HG03159 (cell line): Measurements from ENCODE around the gene PASD1.

Experiments used
- ATAC-seq: cut with Tn5 transposase; IDR thresholded peaks from one replicate; pipeline ENCODE4 v1.9.1; 2021; ENCODE audit warnings: mild to moderate bottlenecking, moderate library complexity; ENCODE audit not compliant: unreplicated experiment

PASD1 gene

DNA sequence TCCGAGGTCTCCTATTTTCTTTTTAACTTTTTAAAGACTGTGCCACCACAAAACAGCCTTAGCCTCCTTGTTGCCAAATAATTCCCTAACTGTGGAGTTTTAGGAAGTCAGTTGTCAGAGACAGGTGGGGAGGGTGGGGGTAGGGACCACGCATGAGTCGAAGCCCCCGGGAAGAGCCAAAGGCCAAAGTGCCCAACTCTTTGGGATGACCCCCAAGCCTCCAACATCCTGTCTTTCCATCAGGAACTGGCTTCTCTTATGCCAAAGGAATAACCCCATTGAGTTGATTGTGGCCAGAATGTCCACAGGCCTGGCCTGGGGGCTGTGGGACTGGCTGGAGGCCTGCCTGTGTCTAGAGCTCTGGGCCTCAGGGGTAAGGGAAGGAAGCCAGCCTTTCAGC lies 137.6 kb downstream of the PASD1 start:
- ATAC-seq = no peak

DNA sequence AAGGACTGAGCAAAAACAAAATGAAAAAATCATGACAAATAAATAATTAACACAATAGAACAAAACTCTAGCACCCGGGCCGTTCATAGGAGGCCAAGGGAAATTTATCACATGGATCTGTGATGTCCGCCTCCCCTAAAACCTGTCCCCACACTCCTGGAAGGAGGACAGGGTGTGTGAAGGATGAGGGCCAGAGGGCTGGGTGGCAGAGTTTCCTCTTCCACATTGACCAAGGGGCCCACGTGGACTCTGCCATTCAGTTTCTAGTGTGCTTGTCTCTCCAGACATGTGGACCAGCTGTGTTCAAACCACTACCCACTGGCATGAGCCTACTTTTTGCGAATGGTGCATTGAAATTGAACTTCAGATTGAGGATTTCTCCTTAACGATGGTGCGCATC lies 138.1 kb downstream of the PASD1 start:
- ATAC-seq = no peak

DNA sequence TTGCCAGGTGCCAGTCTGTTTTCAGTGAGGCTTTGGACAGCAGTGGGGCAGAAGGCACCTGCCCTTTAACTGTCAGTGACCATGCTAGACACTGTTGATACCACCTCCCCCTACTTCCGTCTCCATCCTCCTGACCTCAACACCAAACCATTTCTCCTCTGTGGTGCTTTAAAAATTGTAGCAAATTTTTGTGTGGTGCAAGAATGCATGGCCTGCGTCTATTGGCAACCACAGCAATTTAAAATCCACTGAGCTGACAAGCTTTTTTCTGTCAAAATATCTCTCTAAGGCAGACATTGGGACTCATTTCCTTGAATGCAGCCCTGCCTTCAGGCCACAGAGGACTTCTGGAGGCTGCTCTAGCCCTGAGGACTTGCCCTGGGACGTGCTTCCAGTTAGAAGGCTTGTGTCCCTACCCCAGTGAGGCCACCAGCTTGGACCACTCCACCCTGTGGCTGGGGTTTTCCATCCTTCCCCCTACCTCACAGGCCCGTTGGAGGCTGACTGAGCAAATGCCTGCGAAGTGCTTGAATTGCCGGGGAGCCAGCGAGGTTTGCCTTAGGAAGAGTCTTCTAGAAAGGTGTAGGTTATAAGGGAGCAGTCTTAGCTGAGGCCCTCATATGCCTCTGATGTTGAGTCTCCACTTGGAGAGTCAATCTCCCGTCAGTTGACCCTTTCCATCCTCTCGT lies 138.7 kb downstream of the PASD1 start:
- no peak for ATAC-seq

DNA sequence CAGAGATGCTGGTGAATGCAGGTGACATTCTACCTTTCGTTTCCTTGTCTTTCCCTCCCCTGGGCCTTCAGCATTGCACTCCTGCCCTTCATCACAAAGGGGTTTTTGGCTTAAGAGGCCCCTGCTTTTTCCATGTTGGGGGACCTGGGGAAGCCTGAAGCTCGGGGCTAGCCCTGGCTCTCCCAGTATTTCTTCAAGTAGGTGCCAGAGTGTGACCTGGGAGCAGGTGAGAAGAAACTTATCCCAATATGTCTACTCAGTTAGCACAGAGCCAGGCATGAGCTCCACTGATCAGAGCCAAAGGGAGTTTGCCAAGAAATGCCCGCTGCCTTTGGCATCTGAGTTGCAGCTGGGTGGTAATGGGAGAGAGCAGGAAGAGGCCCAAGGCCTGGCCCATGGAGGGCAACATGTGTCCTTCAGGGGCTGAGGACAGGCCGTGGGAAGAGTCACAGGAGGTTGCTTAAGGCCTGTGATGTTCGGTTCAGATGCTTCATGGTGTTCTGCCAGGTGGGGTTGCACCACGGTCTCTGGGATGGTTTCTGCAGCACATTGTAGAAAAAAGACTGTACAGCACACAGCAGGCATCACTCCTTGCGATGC lies 139.4 kb downstream of the PASD1 start:
- ATAC-seq = no peak

DNA sequence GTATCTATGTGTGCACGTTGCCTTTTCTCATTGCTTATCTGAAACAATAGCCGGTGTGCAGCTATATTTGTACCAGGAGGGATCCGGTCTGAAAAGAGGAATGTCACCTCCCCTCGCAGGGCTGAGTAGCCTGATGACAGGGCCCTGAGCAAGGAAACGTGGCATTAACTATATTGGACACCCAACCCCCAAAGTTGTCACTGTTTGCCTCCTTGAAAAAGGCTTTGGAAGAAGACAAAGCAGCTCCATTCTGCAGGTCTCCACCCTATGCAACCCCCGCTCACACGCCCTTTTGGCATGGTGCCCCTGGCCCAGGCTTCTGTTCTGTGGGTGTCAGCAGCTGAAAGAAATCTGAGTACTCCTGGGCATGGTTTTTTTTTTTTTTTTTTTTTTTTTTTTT lies 140.0 kb downstream of the PASD1 start:
- no peak for ATAC-seq

DNA sequence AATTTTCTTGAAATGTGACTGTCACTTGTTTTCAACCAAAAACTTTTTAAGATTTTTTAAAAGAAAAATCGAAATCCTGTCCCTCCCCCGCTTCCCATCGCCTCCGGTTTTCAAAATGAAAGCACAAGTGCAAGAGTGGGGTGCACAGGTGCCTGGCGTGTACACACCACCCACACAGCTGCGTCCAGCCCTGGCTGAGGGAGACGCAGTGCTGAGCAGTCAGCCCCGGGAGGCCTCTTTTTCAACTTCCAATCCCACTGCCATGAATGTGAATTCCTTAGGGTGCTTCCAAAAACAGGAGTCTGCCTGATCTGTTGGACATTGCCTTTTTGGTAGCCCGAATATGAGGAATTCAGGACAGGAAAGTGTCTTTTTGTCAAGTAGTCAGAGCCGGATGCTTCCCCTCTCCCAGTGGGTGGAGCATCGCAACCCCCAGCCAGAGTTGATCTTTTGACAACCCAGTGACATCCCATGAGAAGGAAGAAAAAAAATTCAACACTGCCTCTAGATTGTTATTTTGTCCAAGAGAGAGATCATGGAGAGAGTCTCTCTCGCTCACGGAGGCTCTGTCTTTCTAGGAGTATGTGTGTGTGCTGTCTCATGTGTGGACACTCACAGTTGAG lies 140.7 kb downstream of the PASD1 start:
- ATAC-seq = no peak

DNA sequence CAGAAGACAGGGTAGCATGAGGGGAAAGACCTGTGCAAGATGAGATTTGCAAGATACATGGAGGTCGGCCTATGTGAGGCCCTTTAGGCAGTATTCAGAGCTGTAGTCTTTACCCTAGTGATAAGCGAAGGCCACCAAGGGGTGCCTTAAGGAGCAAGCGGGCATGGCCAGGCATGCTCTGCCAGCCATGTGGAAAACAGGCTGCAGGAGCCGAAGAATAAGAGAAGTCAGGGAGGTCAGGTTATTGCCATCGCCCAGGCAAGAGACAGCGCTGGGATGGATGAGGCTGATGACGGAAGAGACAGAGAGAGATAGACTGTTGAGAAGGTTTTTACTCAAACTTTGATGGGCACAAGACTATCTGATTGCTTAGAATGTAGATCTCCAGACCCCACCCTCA lies 145.3 kb downstream of the PASD1 start:
- ATAC-seq = no peak

DNA sequence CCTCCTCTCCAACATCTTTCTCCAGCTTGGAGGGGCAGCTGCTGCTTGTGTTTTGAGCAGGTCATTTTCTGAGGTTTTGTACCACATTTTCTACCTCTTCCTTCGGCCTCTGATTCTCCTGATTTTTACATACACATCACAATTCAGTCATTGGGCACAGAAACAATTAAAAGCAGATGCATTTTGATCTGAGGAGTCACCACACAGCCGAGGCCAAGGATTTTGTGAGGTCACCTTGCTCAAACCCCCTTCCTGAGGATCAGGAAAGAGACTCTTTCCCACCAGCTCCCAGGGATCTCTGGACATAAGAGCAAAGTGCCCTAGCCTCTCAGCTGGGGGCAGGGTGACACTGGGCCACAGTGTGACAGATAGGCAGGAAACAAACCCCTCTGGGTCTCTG lies 147.0 kb downstream of the PASD1 start:
- no peak for ATAC-seq

DNA sequence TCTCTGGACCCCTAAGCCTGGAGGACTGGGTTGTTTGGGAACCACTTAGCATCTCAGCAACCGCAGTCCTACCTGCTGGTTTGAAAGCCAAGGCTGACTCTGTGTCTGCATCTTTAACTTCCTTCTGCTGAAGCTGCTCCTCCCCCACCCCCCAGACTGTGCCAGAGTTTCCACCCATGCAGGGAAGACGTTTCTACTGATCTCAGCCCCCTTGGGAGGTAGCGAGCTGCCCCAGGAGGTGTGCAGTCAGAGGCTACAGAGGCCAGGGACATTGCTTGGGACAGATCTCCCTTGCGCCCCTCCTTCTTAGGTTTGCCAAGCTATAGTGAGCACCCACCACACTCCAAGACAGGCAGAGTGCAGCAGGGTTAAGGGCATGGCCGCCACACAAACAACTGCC lies 147.7 kb downstream of the PASD1 start:
- ATAC-seq = no peak

DNA sequence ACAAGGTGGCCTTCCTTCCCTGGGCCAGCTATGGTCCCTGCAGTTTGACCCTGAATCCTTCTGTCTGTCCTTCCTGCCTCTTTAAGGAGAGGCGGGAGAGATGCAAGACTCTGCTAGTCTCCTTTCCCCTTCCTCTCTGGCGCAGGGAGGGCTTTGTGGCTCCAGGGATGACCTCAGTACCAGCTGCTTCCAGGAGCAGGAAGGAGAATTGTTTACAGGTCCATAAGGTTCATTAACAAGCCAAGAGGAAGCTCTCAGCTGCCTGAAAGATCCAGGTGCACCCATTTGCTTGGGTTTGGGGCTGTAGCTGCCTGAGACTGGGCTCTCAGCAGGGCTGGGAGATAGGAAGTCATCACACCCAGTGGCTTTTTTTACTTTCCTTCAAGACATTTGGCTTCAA lies 148.3 kb downstream of the PASD1 start:
- ATAC-seq = no peak

DNA sequence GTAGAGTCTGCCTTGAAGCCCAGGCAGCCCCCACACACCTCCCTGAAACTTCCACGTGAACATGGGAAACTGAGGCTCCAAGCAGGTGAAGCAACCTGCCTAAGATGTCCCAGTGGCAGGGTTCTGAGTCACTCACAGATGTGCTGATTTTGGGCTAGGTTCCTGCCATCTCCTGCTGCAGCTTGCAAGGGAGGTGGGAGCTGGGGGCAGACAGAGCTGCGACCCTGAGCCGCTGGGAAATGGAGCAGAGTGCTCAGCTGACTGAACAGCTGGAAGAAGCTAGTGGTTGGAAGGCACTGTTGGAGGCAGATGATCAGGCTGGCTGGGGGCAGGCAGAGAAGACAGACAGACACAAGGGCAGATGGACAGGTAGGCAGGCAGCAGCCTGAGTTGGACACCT lies 148.8 kb downstream of the PASD1 start:
- ATAC-seq = no peak

DNA sequence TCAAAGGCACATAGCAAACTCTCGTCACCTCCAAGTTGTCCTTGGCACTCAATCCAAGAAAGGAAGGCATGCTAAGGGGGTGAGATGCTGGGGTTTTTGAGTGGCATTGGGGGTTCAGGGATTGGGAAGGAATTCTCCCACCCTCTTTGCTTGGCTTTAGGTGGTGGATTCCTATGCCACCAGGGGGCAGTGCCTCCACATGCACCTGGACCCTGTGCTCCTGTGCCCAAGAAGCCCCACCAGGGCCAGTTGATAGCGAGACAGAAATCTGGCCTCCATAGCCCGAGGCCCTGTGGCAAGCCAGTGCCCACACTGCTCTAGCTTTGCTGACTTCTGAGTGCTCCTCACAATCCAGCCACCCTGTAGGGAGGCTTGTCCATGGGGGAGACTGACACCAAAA lies 150.4 kb downstream of the PASD1 start:
- ATAC-seq = no peak

DNA sequence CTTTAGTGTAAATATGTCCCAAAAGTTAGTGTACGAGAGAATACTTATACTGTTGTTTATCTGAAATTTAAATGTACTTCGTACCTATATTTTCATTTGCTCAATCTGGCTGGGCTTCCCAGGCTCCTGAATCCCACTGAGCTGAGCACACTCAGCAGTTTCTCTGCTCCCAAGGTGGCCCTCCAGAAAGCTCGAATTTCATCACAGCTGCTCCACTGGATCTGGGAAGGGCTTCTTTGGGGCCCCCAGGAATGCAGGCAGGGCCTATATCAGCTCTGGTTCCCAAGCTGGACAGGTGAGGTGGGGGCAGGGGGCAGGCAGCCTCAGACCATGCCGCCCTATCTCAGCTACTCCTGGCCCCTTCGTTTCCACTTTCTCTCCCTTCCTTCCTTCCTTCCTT lies 150.9 kb downstream of the PASD1 start:
- ATAC-seq = no peak

DNA sequence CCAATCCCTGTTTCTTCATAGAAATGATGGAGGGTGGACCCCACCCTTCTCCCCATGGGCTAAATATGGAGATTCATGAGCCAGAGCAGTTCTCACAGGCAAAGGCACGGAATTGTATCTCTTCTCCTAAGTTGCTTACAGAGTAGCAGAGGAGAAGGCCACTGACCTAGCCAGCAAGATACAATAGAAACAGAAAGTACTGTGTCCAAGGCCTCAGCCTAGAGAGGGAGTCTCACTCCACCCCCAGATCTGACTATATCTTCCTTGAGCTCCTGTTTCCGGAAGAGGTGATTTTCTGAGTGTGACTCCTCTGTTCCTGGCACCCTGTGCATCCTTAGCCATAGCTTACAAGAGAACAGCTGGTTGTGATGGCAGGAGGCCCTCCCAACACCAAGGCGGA lies 152.3 kb downstream of the PASD1 start, which contains the start of gene FATE1:
FATE1 (plus strand) TSS at position 284 of the 400 bp plus-strand sequence; CDS start at position 369, 85 bp downstream.
- ATAC-seq = no peak

DNA sequence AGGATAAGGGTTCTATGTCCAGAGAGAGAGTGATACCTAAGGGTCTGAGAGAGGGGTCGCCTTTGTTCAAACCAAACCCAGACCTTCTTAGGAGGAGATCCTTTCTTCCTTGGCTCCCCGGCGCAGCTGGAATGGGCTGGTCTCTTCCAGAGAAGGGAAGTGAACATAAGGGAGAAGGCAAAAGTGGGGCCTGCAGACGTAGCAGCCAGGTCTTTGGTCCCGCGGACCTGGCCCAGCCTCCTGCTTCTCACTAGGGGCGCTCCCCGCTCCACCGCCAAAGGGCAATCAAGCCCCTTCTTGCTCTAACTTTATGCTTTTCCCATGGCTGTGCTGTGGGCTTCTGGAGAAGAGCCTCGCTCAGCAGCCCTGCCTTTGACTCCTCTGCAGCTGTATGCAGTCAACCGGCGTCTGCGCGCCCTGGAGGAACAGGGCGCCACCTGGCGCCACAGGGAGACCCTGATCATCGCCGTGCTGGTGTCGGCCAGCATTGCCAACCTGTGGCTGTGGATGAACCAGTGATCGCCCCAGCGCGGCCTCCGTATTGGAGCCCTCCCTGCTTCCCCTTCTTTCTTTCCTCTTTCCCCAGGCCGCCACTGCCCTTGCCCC lies 158.9 kb downstream of the PASD1 start:
- no peak for ATAC-seq

DNA sequence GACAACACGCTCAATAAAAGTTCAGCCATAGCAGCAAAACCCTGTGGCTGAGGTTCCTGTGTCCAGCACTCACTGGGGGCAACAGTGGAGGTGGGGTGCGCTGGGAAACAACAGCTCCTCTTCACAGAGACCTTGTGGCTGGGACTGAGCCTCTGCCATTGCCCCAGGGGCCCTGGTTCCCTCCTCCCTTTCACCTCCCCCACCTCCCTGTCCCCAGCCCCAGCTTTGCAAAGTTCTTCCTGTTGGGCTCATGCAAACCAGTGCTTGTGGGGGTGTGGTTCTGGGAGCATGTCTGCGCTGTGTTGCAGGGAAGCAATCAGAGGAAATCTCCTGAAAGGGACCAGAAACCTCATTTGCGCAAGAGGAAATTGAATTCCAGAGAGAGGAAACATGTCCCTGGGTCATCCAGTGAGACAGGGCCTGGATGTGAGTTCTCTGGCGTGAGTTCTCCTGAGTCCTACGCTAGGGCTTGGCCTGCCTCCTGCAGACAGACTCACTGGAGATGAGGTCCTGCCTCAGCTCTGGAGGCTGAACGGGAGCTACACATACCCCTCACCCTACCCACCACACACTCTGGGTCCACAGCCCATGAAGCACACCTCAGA lies 159.8 kb downstream of the PASD1 start:
- ATAC-seq = no peak

DNA sequence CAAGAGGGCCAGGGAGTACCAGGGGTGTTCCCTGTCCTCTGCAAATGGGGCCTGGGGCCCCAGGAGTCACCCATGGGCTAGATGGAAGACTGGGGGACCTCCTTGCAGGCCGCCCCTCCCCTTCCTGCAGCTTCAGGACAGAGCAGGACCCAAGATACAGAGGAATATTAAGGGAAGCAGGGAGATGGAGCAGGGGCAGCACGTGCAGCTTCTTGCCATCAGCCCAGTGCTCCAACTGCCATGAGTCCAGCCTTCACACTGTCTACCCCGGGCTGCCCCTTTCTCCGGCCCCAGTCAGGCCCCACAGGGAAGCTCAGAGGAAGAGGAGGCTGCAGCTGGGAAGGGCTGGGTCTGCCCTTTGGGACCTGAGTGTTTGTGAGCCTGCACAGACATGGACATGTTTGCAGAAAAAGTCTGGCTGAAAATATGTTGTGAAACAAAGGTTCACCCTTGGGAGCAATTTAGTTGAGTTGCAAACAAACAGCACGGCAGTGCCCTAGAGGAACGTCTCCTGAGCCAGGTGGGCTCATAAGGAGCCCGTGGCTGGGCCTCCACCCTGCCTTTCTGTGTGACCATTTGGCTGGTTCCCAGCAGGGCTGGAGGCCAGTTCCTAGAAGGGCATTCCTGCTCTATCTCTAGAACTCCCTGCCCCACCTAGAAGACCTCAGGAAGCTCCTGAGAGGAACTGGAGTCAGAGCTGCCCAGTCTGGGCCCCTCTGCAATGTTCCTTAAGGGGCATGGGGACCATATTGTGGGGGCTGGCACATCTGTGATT lies 161.3 kb downstream of the PASD1 start:
- ATAC-seq = no peak

DNA sequence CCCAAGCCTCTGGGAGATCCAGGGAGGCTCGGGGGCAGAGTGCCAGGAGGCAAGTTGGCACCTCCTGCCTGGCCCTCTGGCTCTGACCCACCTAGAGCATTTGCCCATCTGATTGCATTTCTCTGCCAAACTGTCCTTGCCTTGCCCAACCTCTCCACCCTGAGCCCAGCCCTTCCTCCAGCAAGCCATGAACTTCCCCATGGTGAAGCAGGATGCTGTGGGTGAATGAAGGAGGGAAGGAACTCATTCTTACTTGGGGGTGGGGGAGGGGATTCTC lies 161.8 kb downstream of the PASD1 start:
- ATAC-seq = no peak
